Measurements from ENCODE around the gene PRKRIP1.

DNA sequence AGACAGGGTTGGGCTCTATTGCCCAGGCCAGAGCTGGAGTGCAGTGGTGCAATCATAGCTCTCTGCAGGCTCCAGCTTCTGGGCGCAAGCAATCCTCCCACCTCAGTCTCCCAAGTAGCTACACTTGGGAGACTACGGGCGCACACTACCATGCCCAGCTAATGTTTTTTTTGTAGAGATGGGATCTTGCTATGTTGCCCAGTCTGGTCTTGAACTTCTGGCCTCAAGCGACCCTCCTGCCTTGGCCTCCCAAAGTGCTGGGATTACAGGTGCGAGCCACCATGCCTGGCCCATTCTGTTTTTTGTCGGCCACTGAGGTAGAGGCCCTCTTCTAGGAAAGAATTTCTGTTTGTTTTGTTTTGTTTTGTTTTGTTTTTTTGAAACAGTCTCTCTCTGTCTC is 56.3 kb downstream of the PRKRIP1 start:
- TF ChIP-seq EZH2 (IDR thresholded peaks at IDR 0.05; ENCODE audit: insufficient read depth, low read length), result no peak
- TF ChIP-seq CTCF (IDR thresholded peaks at IDR 0.05; ENCODE audit: insufficient read depth, low read depth, low read length), result no peak

All from astrocyte (in vitro differentiated cells and primary cell).